Measurements from ENCODE around the gene EVI5L.

Gene EVI5L

DNA sequence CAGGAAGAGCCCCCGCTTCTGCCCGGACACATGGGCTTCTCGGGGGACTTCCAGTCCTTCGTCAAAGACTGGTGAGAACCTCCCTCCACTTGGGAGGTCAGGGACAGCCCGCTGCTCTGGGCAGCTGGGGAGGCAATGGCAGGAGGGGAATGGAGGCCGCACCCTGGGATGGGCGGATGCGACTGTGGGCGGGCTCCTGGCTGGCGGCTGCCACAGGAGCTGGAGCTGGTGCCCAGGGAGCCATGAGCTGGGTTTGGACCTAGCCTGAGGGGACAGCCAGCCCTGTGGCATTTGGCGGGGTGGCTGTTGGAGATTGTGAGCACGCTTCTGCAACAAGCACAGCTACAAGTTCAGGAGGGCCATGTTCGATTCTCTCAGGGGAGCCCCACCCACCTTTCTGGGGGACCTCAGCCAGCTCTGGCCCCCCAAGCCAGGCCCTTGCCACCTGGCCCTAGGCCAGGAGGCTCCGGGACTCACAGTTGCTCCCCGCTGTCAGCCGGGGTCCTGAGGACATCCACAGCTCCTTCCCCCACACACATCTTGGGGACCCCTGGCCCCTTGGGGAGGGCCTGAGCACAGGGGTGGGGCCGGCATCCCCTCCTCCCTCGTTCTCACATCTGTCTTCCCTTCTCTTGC is 81.6 kb downstream of the EVI5L start:
- no peak for DNase-seq (ENCODE audit: low read depth in 3 of 3)

GRCh38 chr19:7912144-7912696 is 82.2 kb downstream of the EVI5L start:
- DNase-seq (ENCODE audit: low read depth in 3 of 3), result no peak

GRCh38 chr19:7912697-7913564 is 82.9 kb downstream of the EVI5L start:
- DNase-seq (ENCODE audit: low read depth in 3 of 3), result no peak

DNA sequence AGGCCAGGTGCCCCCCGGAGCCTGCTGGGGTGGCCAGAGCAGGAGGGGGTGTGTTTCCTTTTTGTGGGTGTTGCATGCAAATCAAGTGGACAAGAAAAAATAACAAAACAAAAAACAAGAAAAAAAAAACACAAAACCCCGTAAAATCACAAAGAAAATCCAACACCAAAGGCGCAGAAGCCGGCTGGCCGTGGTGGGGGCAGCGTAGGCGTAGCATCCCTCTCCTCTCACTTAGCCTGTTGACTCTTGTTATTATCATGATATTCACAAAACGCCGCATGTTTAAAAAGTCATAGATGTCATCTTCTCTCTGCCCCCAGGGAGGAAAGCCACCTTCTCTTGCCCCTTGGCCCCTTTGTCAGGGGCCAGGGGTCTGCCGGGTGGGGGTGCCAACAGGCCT is 83.6 kb downstream of the EVI5L start:
- no peak for DNase-seq (ENCODE audit: low read depth in 3 of 3)

GRCh38 chr19:7914099-7914498 is 84.1 kb downstream of the EVI5L start:
- no peak for DNase-seq (ENCODE audit: low read depth in 3 of 3)
